Measurements from ENCODE around the gene SNRNP35.
"Not testable (repeated sequence)": the region's sequence is repeated elsewhere in the genome, so short reads cannot be mapped to it uniquely, and the experiment has no call there.

Gene SNRNP35

DNA sequence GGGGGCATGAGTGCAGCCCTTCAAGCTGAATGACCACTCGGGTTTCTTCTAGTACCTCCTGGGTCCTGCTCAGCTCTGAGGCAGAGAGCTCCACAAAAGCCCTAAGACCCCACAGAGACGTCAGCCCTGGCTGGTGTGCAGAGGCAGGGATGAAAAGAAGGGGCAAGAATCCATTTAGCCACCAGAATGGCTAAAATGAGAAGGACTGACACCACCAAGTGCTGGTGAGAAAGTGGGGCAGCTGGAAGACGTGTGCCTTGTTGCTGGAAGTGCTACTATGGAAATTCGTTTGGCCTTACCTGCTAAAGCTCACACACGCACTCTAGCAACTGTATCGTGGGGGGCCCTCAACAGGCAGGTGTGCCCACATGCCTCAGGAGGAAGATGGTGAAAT lies 48.9 kb downstream of the SNRNP35 start:
- Histone ChIP-seq H3K4me2 (ENCODE audit: insufficient read depth, low read length) (no peak overlapping the region), H3K27ac (ENCODE audit: low read length) (no peak overlapping the region), H2AFZ (ENCODE audit: low read depth, low read length) (no peak overlapping the region), H3K9me3 (ENCODE audit: insufficient read depth, low read length, severe bottlenecking) (no peaks in the 10 kb centered on the region), H3K27me3 (ENCODE audit: insufficient read depth, low read length, poor library complexity) (no peaks in the 10 kb centered on the region), H3K9ac (ENCODE audit: low read depth, low read length) (no peak overlapping the region), H3K4me1 (ENCODE audit: insufficient read depth, low read length) (no peaks in the 10 kb centered on the region), H3K79me2 (ENCODE audit: insufficient read depth, low read length) (no peaks in the 10 kb centered on the region), H3K4me3 (ENCODE audit: low read depth in 1 of 2, low read length in 2 of 2) (no peak overlapping the region), H4K20me1 (ENCODE audit: insufficient read depth, low read length) (no peaks in the 10 kb centered on the region), H3K36me3 (ENCODE audit: insufficient read depth, low read length) (peaks cover 12% of the 10 kb centered on the region)
- no peak for ATAC-seq (ENCODE audit: insufficient read depth, low read depth)
- no peak for TF ChIP-seq EZH2 (IDR thresholded peaks at IDR 0.05; ENCODE audit: borderline replicate concordance, low read depth, low read length, severe bottlenecking)
- TF ChIP-seq, protein P1, sequence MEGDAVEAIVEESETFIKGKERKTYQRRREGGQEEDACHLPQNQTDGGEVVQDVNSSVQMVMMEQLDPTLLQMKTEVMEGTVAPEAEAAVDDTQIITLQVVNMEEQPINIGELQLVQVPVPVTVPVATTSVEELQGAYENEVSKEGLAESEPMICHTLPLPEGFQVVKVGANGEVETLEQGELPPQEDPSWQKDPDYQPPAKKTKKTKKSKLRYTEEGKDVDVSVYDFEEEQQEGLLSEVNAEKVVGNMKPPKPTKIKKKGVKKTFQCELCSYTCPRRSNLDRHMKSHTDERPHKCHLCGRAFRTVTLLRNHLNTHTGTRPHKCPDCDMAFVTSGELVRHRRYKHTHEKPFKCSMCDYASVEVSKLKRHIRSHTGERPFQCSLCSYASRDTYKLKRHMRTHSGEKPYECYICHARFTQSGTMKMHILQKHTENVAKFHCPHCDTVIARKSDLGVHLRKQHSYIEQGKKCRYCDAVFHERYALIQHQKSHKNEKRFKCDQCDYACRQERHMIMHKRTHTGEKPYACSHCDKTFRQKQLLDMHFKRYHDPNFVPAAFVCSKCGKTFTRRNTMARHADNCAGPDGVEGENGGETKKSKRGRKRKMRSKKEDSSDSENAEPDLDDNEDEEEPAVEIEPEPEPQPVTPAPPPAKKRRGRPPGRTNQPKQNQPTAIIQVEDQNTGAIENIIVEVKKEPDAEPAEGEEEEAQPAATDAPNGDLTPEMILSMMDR (IDR thresholded peaks at IDR 0.05; ENCODE audit: borderline replicate concordance, extremely low read depth, low read length, poor library complexity, severe bottlenecking) = no peak
- no peak for DNase-seq

DNA sequence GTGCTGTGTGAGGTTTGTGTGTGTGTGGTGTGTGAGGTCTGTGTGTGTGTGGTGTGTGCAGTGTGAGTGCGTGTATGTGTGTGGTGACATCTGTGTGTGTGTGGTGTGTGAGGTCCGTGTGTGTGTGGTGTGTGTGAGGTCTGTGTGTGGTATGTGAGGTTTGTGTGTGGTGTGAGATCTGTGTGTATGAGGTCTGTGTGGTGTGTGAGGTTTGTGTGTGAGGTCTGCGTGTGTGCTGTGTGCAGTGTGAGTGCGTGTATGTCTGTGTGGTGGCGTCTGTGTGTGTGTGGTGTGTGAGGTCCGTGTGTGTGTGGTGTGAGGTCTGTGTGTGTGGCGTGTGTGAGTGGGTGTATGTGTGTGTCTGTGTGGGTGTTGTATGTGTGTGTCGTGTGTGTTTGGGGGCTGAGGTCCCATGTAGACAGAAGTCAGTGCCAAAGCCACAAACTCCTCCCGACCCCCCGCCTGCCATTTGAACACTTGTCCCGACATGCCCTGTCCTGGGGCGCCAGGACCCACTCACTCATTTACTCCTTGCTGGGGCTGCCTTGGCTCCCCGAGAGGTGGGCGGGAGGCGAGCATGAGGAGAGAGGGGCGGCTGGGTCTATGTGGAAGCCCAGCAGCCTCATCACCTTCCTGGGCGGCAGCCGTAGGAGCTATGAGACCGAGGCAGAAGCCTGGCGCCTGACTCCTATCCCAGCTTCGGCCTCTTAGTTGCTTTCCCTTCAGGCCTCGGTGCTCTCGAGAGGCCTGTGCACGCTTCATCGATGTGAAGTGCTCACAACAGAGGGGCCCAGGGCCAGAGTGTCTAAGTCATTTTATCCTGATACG lies 55.1 kb downstream of the SNRNP35 start:
- ATAC-seq (ENCODE audit: insufficient read depth, low read depth) = peak; percentile 58
- Histone ChIP-seq H3K9ac (ENCODE audit: low read depth, low read length) (no peak overlapping the region), H3K27me3 (ENCODE audit: insufficient read depth, low read length, poor library complexity) (no peaks in the 10 kb centered on the region), H3K9me3 (ENCODE audit: insufficient read depth, low read length, severe bottlenecking) (no peaks in the 10 kb centered on the region), H3K4me1 (ENCODE audit: insufficient read depth, low read length) (no peaks in the 10 kb centered on the region), H3K4me2 (ENCODE audit: insufficient read depth, low read length) (no peak overlapping the region), H3K79me2 (ENCODE audit: insufficient read depth, low read length) (no peaks in the 10 kb centered on the region), H2AFZ (ENCODE audit: low read depth, low read length) (no peak overlapping the region), H3K36me3 (ENCODE audit: insufficient read depth, low read length) (peaks cover 27% of the 10 kb centered on the region), H4K20me1 (ENCODE audit: insufficient read depth, low read length) (peaks cover 5% of the 10 kb centered on the region; the same call in 1 of the 2 replicates), H3K27ac (ENCODE audit: low read length) (no peak overlapping the region), H3K4me3 (ENCODE audit: low read depth in 1 of 2, low read length in 2 of 2) (no peak overlapping the region)
- peak; percentile 20 for DNase-seq
- TF ChIP-seq, protein P1 (IDR thresholded peaks at IDR 0.05; ENCODE audit: borderline replicate concordance, extremely low read depth, low read length, poor library complexity, severe bottlenecking) = no peak
- TF ChIP-seq EZH2 (IDR thresholded peaks at IDR 0.05; ENCODE audit: borderline replicate concordance, low read depth, low read length, severe bottlenecking) = no peak

DNA sequence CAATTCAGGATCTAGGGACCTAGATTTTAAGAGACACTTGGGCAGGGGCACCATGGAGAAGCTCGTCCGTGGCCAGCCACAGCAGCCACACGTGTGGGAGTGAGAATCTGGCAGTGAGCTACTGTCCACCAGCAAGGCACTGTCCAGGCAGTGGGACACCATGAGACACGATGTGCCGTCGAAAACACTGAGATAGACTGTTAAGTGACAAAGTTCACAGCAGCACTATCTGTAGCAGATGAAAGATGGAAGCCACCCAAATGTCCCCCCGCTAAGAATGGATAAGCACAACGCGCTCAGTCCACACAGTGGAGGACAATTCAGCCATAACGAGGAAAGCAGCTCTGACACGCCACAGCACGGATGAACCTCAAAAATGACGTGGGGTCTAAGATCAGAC lies 55.9 kb downstream of the SNRNP35 start:
- Histone ChIP-seq H3K4me3 (ENCODE audit: low read depth in 1 of 2, low read length in 2 of 2) (no peak overlapping the region), H4K20me1 (ENCODE audit: insufficient read depth, low read length) (peaks cover 5% of the 10 kb centered on the region; the same call in 1 of the 2 replicates), H3K9me3 (ENCODE audit: insufficient read depth, low read length, severe bottlenecking) (no peaks in the 10 kb centered on the region), H3K27ac (ENCODE audit: low read length) (no peak overlapping the region), H2AFZ (ENCODE audit: low read depth, low read length) (no peak overlapping the region), H3K4me1 (ENCODE audit: insufficient read depth, low read length) (no peaks in the 10 kb centered on the region), H3K9ac (ENCODE audit: low read depth, low read length) (no peak overlapping the region), H3K79me2 (ENCODE audit: insufficient read depth, low read length) (no peaks in the 10 kb centered on the region), H3K4me2 (ENCODE audit: insufficient read depth, low read length) (no peak overlapping the region), H3K36me3 (ENCODE audit: insufficient read depth, low read length) (peaks cover 28% of the 10 kb centered on the region), H3K27me3 (ENCODE audit: insufficient read depth, low read length, poor library complexity) (no peaks in the 10 kb centered on the region)
- no peak for DNase-seq
- ATAC-seq (ENCODE audit: insufficient read depth, low read depth) = peak; percentile 22; the same call in 1 of the 3 replicates
- no peak for TF ChIP-seq EZH2 (IDR thresholded peaks at IDR 0.05; ENCODE audit: borderline replicate concordance, low read depth, low read length, severe bottlenecking)
- TF ChIP-seq, protein P1 (IDR thresholded peaks at IDR 0.05; ENCODE audit: borderline replicate concordance, extremely low read depth, low read length, poor library complexity, severe bottlenecking) = no peak

DNA sequence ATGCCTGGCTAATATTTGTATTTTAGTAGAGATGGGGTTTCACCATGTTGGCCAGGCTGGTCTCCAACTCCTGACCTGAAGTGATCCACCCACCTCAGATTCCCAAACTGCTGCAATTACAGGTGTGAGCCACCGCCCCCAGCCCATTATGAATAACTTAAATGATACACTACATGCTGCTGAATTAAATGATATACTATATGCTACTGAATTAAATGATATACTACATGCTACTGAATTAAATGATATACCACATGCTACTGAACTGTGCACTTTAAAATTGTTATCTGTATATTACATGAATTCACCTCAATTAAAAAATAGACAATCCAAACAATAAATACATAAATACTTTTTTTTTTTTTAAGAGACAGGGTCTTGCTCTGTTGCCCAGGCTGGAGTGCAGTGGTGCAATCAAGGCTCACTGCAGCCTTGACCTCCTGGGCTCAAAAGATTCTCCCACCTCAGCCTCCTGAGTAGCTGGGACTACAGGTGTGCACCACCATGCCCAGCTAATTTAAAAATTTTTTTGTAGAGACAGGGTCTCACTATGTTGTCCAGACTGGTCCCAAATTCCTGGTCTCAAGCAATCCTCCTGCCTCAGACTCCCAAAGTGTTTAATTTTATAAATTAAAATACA lies 56.8 kb downstream of the SNRNP35 start:
- DNase-seq; H3K4me2 ChIP-seq (ENCODE audit: insufficient read depth, low read length); H3K4me1 ChIP-seq (ENCODE audit: insufficient read depth, low read length); H3K79me2 ChIP-seq (ENCODE audit: insufficient read depth, low read length); H3K9ac ChIP-seq (ENCODE audit: low read depth, low read length); H3K27ac ChIP-seq (ENCODE audit: low read length); H3K4me3 ChIP-seq (ENCODE audit: low read depth in 1 of 2, low read length in 2 of 2); H2AFZ ChIP-seq (ENCODE audit: low read depth, low read length); H3K27me3 ChIP-seq (ENCODE audit: insufficient read depth, low read length, poor library complexity); H3K9me3 ChIP-seq (ENCODE audit: insufficient read depth, low read length, severe bottlenecking); H4K20me1 ChIP-seq (ENCODE audit: insufficient read depth, low read length); ATAC-seq (ENCODE audit: insufficient read depth, low read depth): not testable (repeated sequence)
- peaks cover 32% of the 10 kb centered on the region for H3K36me3 ChIP-seq (ENCODE audit: insufficient read depth, low read length)

All from DND-41 (cell line).